SK-N-SH (cell line): ENCODE data around the gene BLCAP. TPM values are rescaled to one million over a fixed set of nuclear protein-coding genes. Genes with fewer than 3 reads are reported as not detected.

Experiments
- CTCF ChIA-PET: fragments of 300-600, 350-600 bp; formaldehyde crosslinking; extraction: SDS; loops from one replicate; lab custom pipeline; 2021; lab: Yijun Ruan, JAX
- POLR2A ChIA-PET: fragments of 350-600 bp; sonication (Branson Sonifier 250); formaldehyde crosslinking; extraction: SDS; loops from one replicate; lab custom pipeline; 2020; ENCODE audit warnings: antibody characterized with exemption, inconsistent platforms; lab: Yijun Ruan, JAX
- DNase-seq: peaks from one replicate; pipeline ENCODE4 v3.0.0; 2012
- H2AFZ ChIP-seq: fragments of 200-600 bp; sonication (generic); 2 replicates; pipeline ENCODE4 v1.8.1; 2016; ENCODE audit warnings: antibody characterized with exemption, mild to moderate bottlenecking, low read depth
- H3F3A ChIP-seq: fragments of 200-600 bp; sonication (generic); replicated peaks from 2 replicates; pipeline ENCODE3; 2016; ENCODE audit warnings: antibody characterized with exemption, mild to moderate bottlenecking; ENCODE audit not compliant: insufficient read depth
- H3K27ac ChIP-seq, 2 experiments: fragments of 200-500 bp in 1 of 2; fragments of 200-600 bp in 1 of 2; sonication (Bioruptor generic) in 1 of 2; sonication (generic), shearing (Covaris generic) in 1 of 2; 2 replicates each; pipeline versions ENCODE4 v1.5.1 to v1.6.1; 2014 to 2016; ENCODE audit warnings: low read depth in 2 of 2, inconsistent platforms in 1 of 2, low read length in 1 of 2, mild to moderate bottlenecking in 1 of 2, mixed read lengths in 1 of 2
- H3K27me3 ChIP-seq: fragments of 200-600 bp; sonication (generic), shearing (Covaris generic); 2 replicates; pipeline ENCODE4 v1.6.1; 2016; ENCODE audit warnings: mixed run types; ENCODE audit not compliant: insufficient read depth
- H3K36me3 ChIP-seq, 2 experiments: fragments of 200-500 bp in 1 of 2; fragments of 200-600 bp in 1 of 2; sonication (Bioruptor generic) in 1 of 2; sonication (generic) in 1 of 2; replicated peaks in 1 of 2; 2 replicates each; pipeline versions ENCODE3 to v1.5.1; 2014 to 2016; ENCODE audit warnings: low read length in 1 of 2, mild to moderate bottlenecking in 1 of 2; ENCODE audit not compliant: insufficient read depth in 2 of 2, control insufficient read depth in 1 of 2
- H3K4me1 ChIP-seq, 2 experiments: fragments of 200-500 bp in 1 of 2; fragments of 200-600 bp in 1 of 2; sonication (Bioruptor generic) in 1 of 2; sonication (generic), shearing (Covaris generic) in 1 of 2; 2 replicates each; pipeline versions ENCODE4 v1.5.1 to v1.6.1; 2014 to 2016; ENCODE audit warnings: low read depth in 1 of 2, low read length in 1 of 2, mixed run types in 1 of 2; ENCODE audit not compliant: insufficient read depth in 2 of 2, control insufficient read depth in 1 of 2
- H3K4me2 ChIP-seq: fragments of 200-600 bp; sonication (generic), shearing (Covaris generic); 2 replicates; pipeline ENCODE4 v1.6.1; 2017; ENCODE audit warnings: mixed run types
- H3K4me3 ChIP-seq, 2 experiments: fragments of 200-500 bp in 1 of 2; fragments of 200-600 bp in 1 of 2; sonication (Bioruptor generic) in 1 of 2; sonication (generic), shearing (Covaris generic) in 1 of 2; 2 replicates each; pipeline versions ENCODE4 v1.5.1 to v1.8.1; 2014 to 2016; ENCODE audit warnings: low read depth in 2 of 2, inconsistent platforms in 1 of 2, low read length in 1 of 2, mild to moderate bottlenecking in 1 of 2, mixed read lengths in 1 of 2, moderate library complexity in 1 of 2
- H3K79me2 ChIP-seq: fragments of 200-600 bp; sonication (generic); 2 replicates; pipeline ENCODE4 v1.8.1; 2017; ENCODE audit warnings: mild to moderate bottlenecking; ENCODE audit not compliant: insufficient read depth
- H3K9ac ChIP-seq: fragments of 200-600 bp; sonication (generic); 2 replicates; pipeline ENCODE4 v1.6.1; 2017; ENCODE audit warnings: mixed run types
- H3K9me2 ChIP-seq: fragments of 200-600 bp; sonication (generic); 2 replicates; pipeline ENCODE4 v1.6.1; 2017; ENCODE audit warnings: mixed run types
- H3K9me3 ChIP-seq: fragments of 200-600 bp; sonication (generic); 2 replicates; pipeline ENCODE4 v1.6.1; 2017; ENCODE audit warnings: mixed run types, mild to moderate bottlenecking, moderate library complexity
- H4K20me1 ChIP-seq: fragments of 200-600 bp; sonication (generic); 2 replicates; pipeline ENCODE4 v1.6.1; 2017; ENCODE audit warnings: mild to moderate bottlenecking, mixed run types; ENCODE audit not compliant: insufficient read depth
- EZH2phosphoT487 ChIP-seq: fragments of 200-600 bp; sonication (generic); IDR thresholded peaks from 2 replicates; pipeline ENCODE4 v1.6.1; 2017; ENCODE audit warnings: low read depth, mixed run types, mild to moderate bottlenecking, antibody characterized with exemption, moderate library complexity, borderline replicate concordance
- FOSL2 ChIP-seq: IDR thresholded peaks from 2 replicates; pipeline ENCODE4 v1.4.0; 2012; ENCODE audit warnings: low read depth, mild to moderate bottlenecking, moderate library complexity, borderline replicate concordance
- FOXJ3 ChIP-seq: sonication (generic); formaldehyde crosslinking; IDR thresholded peaks from 2 replicates; pipeline ENCODE4 v1.5.1; 2020; ENCODE audit warnings: mild to moderate bottlenecking, missing genetic modification reagents
- IRF3 ChIP-seq: fragments of 150-350 bp; IDR thresholded peaks from 2 replicates; pipeline ENCODE4 v1.6.1; 2016; ENCODE audit warnings: mild to moderate bottlenecking, low read depth, low read length
- NFIC ChIP-seq: IDR thresholded peaks from 2 replicates; pipeline ENCODE4 v1.4.0; 2012; ENCODE audit warnings: borderline replicate concordance
- PBX3 ChIP-seq: IDR thresholded peaks from 2 replicates; pipeline ENCODE4; 2012
- POLR2AphosphoS5 ChIP-seq: IDR thresholded peaks from 2 replicates; pipeline ENCODE4 v1.6.1; 2012; ENCODE audit warnings: low read depth, low read length
- RAD21 ChIP-seq: IDR thresholded peaks from 2 replicates; pipeline ENCODE4 v1.6.1; 2012; ENCODE audit warnings: mild to moderate bottlenecking, low read length
- REST ChIP-seq: IDR thresholded peaks from 2 replicates; pipeline ENCODE4 v1.6.1; 2012; ENCODE audit warnings: mild to moderate bottlenecking, low read depth, low read length, moderate library complexity
- RFX5 ChIP-seq: IDR thresholded peaks from 2 replicates; pipeline ENCODE4 v1.6.1; 2012; ENCODE audit warnings: mild to moderate bottlenecking, improper control_type of control experiment, low read length
- TAF1 ChIP-seq: IDR thresholded peaks from 2 replicates; pipeline ENCODE4 v1.6.1; 2012; ENCODE audit warnings: low read depth, mild to moderate bottlenecking, low read length, moderate library complexity, borderline replicate concordance
- YY1 ChIP-seq: IDR thresholded peaks from 2 replicates; pipeline ENCODE4 v1.4.0; 2012; ENCODE audit warnings: low read depth, mild to moderate bottlenecking
- WGBS: methylation state at CpG from one replicate; pipeline ENCODE4 v1.1.6; 2017; ENCODE audit warnings: low lambda C conversion rate; 5-methylcytosine and 5-hydroxymethylcytosine counted together
- polyA plus RNA-seq, 3 experiments: library from polyadenylated mRNA; depleted of rRNA; stranded (reverse); fragments of >200 nt; gene quantifications; 2 replicates each; pipeline ENCODE4 v1.2.3, GENCODE V29; 2012
- TF ChIP-seq, protein P1 (sequence below): fragments of 200-600 bp; sonication (generic); IDR thresholded peaks from 2 replicates; pipeline ENCODE4 v1.6.1; 2017; ENCODE audit warnings: antibody characterized with exemption, mild to moderate bottlenecking, moderate library complexity
- TF ChIP-seq, protein P2 (sequence below): IDR thresholded peaks from 2 replicates; pipeline ENCODE4 v1.4.0; 2012; ENCODE audit warnings: low read depth, borderline replicate concordance

Gene BLCAP
- polyA plus RNA-seq, 1 of the 3 experiments (the other 2 are of a cell fraction): 55.8 TPM

- TF ChIP-seq RAD21 (no peak), FOXJ3 (CRISPR knock-in tag) (no peak), IRF3 (no peak), FOSL2 (no peak; the same call in 1 of the 2 replicates), TAF1 (no peak), EZH2phosphoT487 (no peak), POLR2AphosphoS5 (no peak), NFIC (no peak), YY1 (no peak), PBX3 (no peak), REST (no peak), RFX5 (no peak)
- TF ChIP-seq, protein P1, sequence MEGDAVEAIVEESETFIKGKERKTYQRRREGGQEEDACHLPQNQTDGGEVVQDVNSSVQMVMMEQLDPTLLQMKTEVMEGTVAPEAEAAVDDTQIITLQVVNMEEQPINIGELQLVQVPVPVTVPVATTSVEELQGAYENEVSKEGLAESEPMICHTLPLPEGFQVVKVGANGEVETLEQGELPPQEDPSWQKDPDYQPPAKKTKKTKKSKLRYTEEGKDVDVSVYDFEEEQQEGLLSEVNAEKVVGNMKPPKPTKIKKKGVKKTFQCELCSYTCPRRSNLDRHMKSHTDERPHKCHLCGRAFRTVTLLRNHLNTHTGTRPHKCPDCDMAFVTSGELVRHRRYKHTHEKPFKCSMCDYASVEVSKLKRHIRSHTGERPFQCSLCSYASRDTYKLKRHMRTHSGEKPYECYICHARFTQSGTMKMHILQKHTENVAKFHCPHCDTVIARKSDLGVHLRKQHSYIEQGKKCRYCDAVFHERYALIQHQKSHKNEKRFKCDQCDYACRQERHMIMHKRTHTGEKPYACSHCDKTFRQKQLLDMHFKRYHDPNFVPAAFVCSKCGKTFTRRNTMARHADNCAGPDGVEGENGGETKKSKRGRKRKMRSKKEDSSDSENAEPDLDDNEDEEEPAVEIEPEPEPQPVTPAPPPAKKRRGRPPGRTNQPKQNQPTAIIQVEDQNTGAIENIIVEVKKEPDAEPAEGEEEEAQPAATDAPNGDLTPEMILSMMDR: no peak
- TF ChIP-seq, protein P2, sequence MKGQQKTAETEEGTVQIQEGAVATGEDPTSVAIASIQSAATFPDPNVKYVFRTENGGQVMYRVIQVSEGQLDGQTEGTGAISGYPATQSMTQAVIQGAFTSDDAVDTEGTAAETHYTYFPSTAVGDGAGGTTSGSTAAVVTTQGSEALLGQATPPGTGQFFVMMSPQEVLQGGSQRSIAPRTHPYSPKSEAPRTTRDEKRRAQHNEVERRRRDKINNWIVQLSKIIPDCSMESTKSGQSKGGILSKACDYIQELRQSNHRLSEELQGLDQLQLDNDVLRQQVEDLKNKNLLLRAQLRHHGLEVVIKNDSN: no peak
- TF ChIP-seq, all 33 proteins: peak for 0
- DNase-seq: no peak
- CTCF ChIA-PET: interaction anchor here (0.8 to 2.4 kb wide), 6 partner anchors 9 to 346 kb away, joined by 3 to 21 read pairs (median 4); partner anchors contain the start of gene BLCAP
These were observed 10.3 kb upstream of the BLCAP start for GRCh38 chr20:37538003-37538402.

More at GRCh38 chr20:37538003-37538402, 10.3 kb upstream of the BLCAP start:
- H3K4me1 ChIP-seq: peaks cover 0 to 4% of the 10 kb centered on the region in 2 experiments; a peak in 1 of 4 replicates
- WGBS: 93% methylated on average over 5 of the region's 5 CpGs
- H3K4me3 ChIP-seq: no peak overlapping the region
- POLR2A ChIA-PET: interaction anchor here (0.6 kb wide), 1 partner anchor 273 kb away, joined by 3 read pairs; no protein-coding TSS in a partner anchor
- H3K27ac ChIP-seq: no peak overlapping the region
- H3K9ac ChIP-seq: no peak overlapping the region
- no peaks in the 10 kb centered on the region for H3K27me3 ChIP-seq
- no peak overlapping the region for H2AFZ ChIP-seq
- no peaks in the 10 kb centered on the region for H3K36me3 ChIP-seq
- H3K4me2 ChIP-seq: no peak overlapping the region
- no peaks in the 10 kb centered on the region for H4K20me1 ChIP-seq
- no peaks in the 10 kb centered on the region for H3K9me3 ChIP-seq
- no peaks in the 10 kb centered on the region for H3K79me2 ChIP-seq
- no peaks in the 10 kb centered on the region for H3K9me2 ChIP-seq
- no peaks in the 10 kb centered on the region for H3F3A ChIP-seq
